T-helper 1 cell treated with Interleukin-12 subunit alpha and Interleukin-12 subunit beta and Interleukin-4 antibody, amounts not matched to agents 30 μg/mL and 1 μg/mL, for 36 hours (primary cell): ENCODE data around the gene OCEL1.
"Not testable (repeated sequence)": the region's sequence is repeated elsewhere in the genome, so short reads cannot be mapped to it uniquely, and the experiment has no call there.

Experiments used
- H3K27ac Mint-ChIP-seq: one replicate; pipeline ENCODE4 v1.8.0; 2021; ENCODE audit warnings: mild to moderate bottlenecking, mixed read lengths
- H3K27me3 Mint-ChIP-seq: one replicate; pipeline ENCODE4 v1.8.0; 2021; ENCODE audit warnings: low read depth, mixed read lengths
- H3K36me3 Mint-ChIP-seq: one replicate; pipeline ENCODE4 v1.8.0; 2021; ENCODE audit warnings: low read depth, mixed read lengths
- H3K4me1 Mint-ChIP-seq: one replicate; pipeline ENCODE4 v1.8.0; 2021; ENCODE audit warnings: low read depth, mixed read lengths
- H3K4me3 Mint-ChIP-seq: one replicate; pipeline ENCODE4 v1.8.0; 2021; ENCODE audit warnings: mild to moderate bottlenecking, moderate library complexity, mixed read lengths
- H3K9me3 Mint-ChIP-seq: one replicate; pipeline ENCODE4 v1.8.0; 2021; ENCODE audit warnings: mixed read lengths

Gene OCEL1

DNA sequence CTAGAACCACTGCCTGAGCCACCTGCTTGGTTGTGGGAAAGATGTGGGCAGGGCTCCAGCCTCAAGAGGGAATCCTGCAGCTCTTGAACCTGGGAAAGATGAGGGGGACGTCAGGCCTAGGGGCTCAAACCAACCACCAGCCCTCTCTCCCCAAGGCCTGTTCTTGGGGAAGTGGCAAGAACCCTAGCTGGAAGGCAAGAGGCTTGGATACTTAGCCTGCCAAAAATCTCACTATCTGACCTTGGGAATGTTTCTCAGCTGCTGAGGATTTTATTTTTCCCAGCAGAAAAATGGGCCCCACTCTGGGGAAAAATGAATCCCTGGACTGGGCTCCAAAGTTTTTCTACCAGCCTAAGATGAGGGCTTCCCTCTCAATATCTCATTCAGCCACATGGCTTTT is 33.9 kb downstream of the OCEL1 start:
- H3K4me3 Mint-ChIP-seq, result no peak overlapping the region
- no peaks in the 10 kb centered on the region for H3K36me3 Mint-ChIP-seq
- H3K27ac Mint-ChIP-seq, result no peak overlapping the region
- H3K9me3 Mint-ChIP-seq, result no peaks in the 10 kb centered on the region
- peaks cover 4% of the 10 kb centered on the region for H3K27me3 Mint-ChIP-seq
- peaks cover 8% of the 10 kb centered on the region for H3K4me1 Mint-ChIP-seq

DNA sequence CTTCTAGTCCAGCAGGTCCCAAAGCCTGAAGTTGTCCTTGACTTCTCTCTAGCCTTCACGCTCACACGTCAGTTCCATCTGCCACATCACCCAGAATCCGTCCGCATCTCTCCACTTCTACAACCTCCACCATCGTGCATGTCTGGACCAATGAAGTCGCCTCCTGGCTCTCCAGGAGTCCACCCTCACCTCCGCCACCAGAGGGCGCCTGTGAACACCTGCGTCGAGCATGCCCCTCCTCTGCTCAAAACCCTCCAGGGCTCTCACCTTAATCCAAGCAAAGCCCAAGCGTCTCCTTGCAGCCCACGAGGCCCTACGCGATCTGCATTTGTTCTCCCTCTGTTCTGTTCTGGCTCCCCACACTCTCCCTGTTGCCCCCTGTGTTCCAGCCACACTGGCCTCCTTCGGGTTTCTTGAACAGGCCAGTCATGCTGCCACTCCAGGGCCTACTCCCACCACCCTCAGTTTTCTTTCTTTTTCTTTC is 34.9 kb downstream of the OCEL1 start:
- no peaks in the 10 kb centered on the region for H3K36me3 Mint-ChIP-seq
- peaks cover 4% of the 10 kb centered on the region for H3K27me3 Mint-ChIP-seq
- H3K27ac Mint-ChIP-seq, result no peak overlapping the region
- no peak overlapping the region for H3K4me3 Mint-ChIP-seq
- H3K9me3 Mint-ChIP-seq, result no peaks in the 10 kb centered on the region
- H3K4me1 Mint-ChIP-seq, result peaks cover 8% of the 10 kb centered on the region

DNA sequence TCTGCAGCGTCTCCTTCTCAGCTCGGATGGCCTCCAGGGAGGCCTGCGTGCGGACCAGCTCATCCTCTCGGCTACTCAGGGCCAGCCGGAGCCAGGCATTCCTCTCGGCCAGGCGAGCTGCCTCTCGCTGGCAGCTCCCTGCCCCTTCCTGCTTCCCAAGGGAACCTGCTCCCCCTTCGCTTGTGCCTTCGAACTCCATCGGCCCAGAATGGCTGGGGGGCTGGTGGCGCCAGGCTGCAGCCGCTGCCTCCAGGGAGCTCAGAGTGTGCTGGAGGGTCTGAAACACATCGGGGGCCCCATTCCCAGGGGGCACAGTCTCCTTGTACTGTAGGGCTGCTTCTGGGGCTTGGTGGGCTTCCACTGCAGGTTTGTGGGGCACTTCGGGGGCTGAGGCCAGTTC is 36.5 kb downstream of the OCEL1 start:
- Mint-ChIP-seq H3K27me3 (peaks cover 4% of the 10 kb centered on the region), H3K27ac (no peak overlapping the region), H3K4me1 (peaks cover 14% of the 10 kb centered on the region), H3K36me3 (no peaks in the 10 kb centered on the region), H3K4me3 (no peak overlapping the region), H3K9me3 (no peaks in the 10 kb centered on the region)

DNA sequence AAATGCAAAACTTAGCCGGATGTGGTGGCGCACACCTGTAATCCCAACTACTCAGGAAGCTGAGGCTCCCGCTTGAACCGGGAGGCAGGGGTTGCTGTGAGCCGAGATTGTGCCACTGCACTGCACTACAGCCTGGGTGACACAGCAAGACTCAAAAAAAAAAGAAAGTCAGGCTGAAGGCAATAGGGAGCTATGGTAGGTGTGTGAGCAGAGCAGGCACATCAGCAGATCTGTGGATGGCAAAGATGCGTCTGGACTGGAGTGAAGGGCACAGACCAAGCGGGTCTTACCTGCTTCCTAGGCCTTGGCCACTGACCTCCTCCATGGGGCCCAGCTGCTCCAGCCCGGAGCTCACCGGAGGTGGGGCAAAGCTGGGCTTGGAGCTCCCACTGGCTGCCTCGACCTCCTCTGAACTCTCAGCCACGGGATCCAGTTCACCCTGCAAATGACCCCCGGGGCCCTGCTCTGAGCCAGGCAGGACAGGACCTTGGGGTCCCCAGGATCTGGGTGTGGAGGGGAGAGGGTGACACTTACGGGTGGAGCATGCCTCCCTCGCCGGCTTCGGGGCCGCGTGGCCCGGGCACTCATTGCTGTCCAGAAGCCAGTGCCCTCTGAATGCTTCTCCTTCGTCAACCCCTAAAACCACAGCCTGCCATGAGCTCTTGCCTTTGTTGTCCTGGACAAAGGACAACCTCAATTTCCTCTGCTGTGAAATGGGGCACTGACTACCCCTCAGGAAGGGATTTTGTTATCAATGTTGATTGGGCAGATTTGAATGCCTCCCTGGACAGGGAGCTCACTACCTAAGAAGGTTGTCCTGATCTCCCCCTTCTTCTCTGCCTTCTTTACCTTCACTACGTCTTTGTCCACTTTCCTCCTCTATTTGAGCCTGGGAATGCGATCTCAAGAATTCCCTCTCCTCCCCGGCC is 38.0 kb downstream of the OCEL1 start:
- H3K36me3 Mint-ChIP-seq, result no peaks in the 10 kb centered on the region
- no peaks in the 10 kb centered on the region for H3K9me3 Mint-ChIP-seq
- H3K4me3 Mint-ChIP-seq, result no peak overlapping the region
- peak overlapping the region; percentile 61 for H3K27ac Mint-ChIP-seq
- peaks cover 4% of the 10 kb centered on the region for H3K27me3 Mint-ChIP-seq
- peaks cover 16% of the 10 kb centered on the region for H3K4me1 Mint-ChIP-seq

DNA sequence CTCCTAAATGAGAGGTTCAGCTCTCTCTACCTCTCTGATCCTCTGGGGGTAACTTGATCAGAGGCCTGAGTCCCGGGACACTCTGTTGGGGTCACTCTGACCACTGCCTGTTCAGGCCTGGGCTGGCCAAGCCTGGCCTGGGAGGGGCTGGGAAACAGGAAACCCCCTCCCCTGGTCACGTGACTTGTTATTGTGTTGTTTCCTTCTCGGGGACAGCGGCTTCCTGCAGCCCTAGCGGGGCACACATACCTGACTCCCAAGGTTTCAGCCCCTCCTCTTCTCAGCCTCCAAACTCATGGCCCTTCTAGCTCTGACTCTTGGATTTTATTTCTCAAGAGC is 38.6 kb downstream of the OCEL1 start, which contains the start of gene USHBP1:
USHBP1 (minus strand) TSS at position 105 of the 339 bp plus-strand sequence. CDS start 446 bp downstream, outside the sequence.
- H3K4me3 Mint-ChIP-seq, result no peak within 1 kb of the TSS
- H3K27ac Mint-ChIP-seq, result peak within 1 kb of the TSS; percentile 61
- H3K27me3 Mint-ChIP-seq, result peaks cover 4% of the 10 kb centered on the region
- H3K9me3 Mint-ChIP-seq, result no peaks in the 10 kb centered on the region
- peaks cover 16% of the 10 kb centered on the region for H3K4me1 Mint-ChIP-seq
- H3K36me3 Mint-ChIP-seq, result no peaks in the 10 kb centered on the region

DNA sequence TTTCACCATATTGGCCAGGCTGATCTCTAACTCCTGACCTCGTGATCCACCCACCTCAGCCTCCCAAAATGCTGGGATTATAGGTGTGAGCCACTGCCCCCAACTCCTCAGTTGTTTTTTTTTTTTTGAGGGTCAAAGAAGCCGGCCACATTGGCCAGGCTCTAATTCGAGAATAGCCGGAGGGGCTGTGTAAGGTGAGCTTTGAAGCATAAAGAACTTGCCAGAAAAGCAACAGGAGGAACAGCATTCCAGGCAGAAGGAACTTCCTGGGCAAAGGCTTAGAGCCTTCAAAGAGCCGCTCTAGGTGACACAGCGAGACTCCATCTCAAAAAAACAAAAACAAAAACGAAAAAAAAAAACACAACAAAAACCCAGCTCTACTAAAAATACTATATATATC is 40.0 kb downstream of the OCEL1 start:
- Mint-ChIP-seq H3K27me3 (no peaks in the 10 kb centered on the region), H3K36me3 (peaks cover 7% of the 10 kb centered on the region), H3K9me3 (no peaks in the 10 kb centered on the region), H3K4me1 (peaks cover 13% of the 10 kb centered on the region), H3K27ac (no peak overlapping the region), H3K4me3 (no peak overlapping the region)

DNA sequence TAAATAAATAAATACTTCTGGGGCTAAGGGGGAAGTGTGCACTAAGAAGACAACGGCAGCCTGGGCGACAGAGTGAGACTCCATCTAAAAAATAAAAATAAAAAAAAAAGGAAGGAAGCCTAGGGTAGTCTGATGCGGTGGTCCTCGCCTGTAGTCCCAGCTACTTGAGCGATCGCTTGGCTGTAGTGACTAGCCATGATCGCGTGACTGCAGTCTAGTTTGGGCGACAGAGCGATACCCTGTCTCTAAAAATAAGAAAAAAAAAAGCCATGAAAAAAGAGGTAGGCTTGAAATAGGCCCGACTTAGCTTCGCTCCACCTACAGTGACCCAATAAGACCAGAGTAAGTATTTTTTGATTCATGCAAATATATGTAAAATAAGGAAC is 40.6 kb downstream of the OCEL1 start:
- peaks cover 13% of the 10 kb centered on the region for H3K4me1 Mint-ChIP-seq
- no peaks in the 10 kb centered on the region for H3K9me3 Mint-ChIP-seq
- H3K27me3 Mint-ChIP-seq, result no peaks in the 10 kb centered on the region
- H3K36me3 Mint-ChIP-seq, result peaks cover 7% of the 10 kb centered on the region
- H3K27ac Mint-ChIP-seq, result peak overlapping the region; percentile 78
- H3K4me3 Mint-ChIP-seq, result peak overlapping the region; percentile 76

DNA sequence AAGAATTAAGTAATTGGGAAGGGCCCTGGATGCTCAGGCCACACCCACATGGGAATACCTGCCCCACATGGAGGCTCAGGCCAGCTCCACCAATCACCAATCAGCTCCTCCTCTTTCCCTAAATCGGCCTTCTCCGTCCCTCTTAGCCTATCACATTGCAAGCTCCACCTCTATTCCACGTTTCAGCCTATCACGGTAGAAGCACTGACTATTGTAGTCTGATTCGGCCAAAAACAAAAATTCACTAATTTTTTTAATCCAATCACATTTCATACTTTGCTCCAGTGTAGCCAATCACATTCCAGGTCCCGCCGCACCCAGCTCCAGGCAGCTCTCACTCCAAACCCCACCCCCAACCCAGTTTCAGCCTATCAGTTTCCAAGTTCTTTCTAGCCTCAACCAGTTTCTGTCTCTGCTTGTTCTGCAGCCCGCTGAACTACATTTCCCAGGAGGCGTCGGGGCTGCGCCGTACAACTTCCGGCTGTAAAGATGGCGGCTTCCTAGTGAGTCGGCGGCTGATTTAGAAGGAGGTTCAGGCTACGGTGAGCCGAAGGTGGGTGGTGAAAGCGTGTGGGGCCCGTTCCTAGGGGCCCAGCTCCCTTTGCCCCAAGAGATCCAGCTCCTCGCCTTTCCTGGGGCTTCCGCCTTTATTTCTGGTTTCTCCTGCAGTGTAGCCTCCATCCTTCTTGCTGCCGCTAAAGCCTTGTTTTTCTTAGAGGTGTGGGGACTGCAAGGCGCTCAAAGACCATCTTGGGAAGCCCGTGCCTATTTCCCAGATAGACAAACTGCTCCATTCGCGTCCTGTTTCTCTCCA is 41.2 kb downstream of the OCEL1 start, which contains the start of gene BABAM1:
BABAM1 (plus strand) TSS at position 469 of the 814 bp plus-strand sequence. CDS start 1,364 bp downstream, outside the sequence.
- Mint-ChIP-seq H3K9me3 (no peaks in the 10 kb centered on the region), H3K27me3 (no peaks in the 10 kb centered on the region), H3K4me1 (peaks cover 13% of the 10 kb centered on the region), H3K36me3 (peaks cover 7% of the 10 kb centered on the region), H3K27ac (peak within 1 kb of the TSS; percentile 78), H3K4me3 (peak within 1 kb of the TSS; percentile 76)

DNA sequence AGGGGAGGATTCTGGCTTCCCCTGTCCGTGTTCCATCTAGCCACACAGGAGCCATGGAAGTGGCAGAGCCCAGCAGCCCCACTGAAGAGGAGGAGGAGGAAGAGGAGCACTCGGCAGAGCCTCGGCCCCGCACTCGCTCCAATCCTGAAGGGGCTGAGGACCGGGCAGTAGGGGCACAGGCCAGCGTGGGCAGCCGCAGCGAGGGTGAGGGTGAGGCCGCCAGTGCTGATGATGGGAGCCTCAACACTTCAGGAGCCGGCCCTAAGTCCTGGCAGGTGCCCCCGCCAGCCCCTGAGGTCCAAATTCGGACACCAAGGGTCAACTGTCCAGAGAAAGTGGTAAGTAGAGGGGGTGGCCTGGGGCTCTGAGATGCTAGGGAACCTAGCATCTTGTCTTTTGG is 42.7 kb downstream of the OCEL1 start:
- H3K27ac Mint-ChIP-seq, result no peak overlapping the region
- H3K4me3 Mint-ChIP-seq, result no peak overlapping the region
- H3K27me3 Mint-ChIP-seq, result no peaks in the 10 kb centered on the region
- H3K36me3 Mint-ChIP-seq, result peaks cover 7% of the 10 kb centered on the region
- no peaks in the 10 kb centered on the region for H3K9me3 Mint-ChIP-seq
- H3K4me1 Mint-ChIP-seq, result peaks cover 13% of the 10 kb centered on the region

DNA sequence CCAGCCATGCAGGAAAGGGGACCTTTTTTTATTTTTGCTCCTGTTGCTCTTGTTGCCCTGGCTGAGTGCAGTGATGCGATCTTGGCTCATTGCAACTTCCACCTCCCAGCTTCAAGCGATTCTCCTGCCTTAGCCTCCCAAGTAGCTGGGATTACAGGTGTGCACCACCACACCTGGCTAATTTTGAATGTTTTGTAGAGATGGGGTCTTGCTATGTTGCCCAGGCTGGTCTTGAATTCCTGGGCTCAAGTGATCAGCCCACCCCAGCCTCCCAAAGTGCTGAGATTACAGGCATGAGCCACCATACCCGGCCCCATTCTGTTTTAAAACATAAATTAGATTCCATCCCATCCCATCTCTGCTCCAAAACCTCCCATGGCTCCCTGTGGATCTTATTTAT is 48.9 kb downstream of the OCEL1 start:
- not testable (repeated sequence) for H3K27me3 Mint-ChIP-seq, H3K4me3 Mint-ChIP-seq, H3K4me1 Mint-ChIP-seq, H3K27ac Mint-ChIP-seq, H3K9me3 Mint-ChIP-seq
- H3K36me3 Mint-ChIP-seq, result peaks cover 13% of the 10 kb centered on the region

DNA sequence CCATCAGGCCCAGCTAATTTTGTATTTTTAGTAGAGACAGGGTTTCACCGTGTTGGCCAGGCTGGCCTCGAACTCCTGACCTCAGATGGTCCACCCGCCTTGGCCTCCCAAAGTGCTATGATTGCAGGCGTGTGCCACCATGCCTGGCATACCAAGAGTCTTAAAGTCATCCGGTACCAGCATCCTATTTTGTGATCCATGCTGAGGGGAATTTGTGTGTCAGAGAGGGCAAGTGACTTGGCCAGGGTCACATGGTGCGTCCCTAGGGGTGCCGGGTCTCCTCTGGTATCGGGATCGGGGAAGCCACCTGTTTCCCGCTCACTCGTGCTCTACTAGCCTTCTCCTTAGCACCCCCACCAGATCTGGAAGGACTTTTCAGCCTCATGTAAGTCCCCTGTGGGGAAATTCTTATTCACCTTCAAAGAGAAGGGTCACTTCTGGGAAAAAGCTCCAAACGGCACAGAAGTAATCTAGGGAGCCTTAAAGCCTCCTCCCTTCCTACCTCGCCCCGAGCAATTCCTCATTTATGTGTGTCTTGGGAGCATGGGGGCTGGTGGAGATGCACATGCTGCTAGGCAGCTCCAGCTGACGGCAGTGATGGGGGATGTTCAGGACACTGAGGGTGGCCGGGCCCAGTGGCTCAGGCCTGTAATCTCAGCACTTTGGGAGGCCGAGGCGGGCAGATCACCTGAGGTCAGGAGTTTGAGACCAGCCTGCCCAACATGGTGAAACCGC is 49.6 kb downstream of the OCEL1 start:
- peaks cover 3% of the 10 kb centered on the region for H3K4me1 Mint-ChIP-seq
- H3K9me3 Mint-ChIP-seq, result no peaks in the 10 kb centered on the region
- no peaks in the 10 kb centered on the region for H3K27me3 Mint-ChIP-seq
- H3K36me3 Mint-ChIP-seq, result peaks cover 8% of the 10 kb centered on the region
- H3K4me3 Mint-ChIP-seq, result no peak overlapping the region
- H3K27ac Mint-ChIP-seq, result no peak overlapping the region
